Ectodermal cell (in vitro differentiated cells): ENCODE data around the gene ZC3H12C. TPM values are rescaled to one million over a fixed set of nuclear protein-coding genes. Genes with fewer than 3 reads are reported as not detected.
A peak's percentile ranks its signal among the peaks of the same experiment; 100 is the strongest.

Experiments
- H3K27ac ChIP-seq: 2 replicates; pipeline ENCODE4 v1.7.0; 2013; ENCODE audit warnings: mild to moderate bottlenecking, low read depth, low read length; ENCODE audit not compliant: insufficient read depth, poor library complexity, severe bottlenecking
- H3K27me3 ChIP-seq: 2 replicates; pipeline ENCODE4 v1.7.0; 2013; ENCODE audit warnings: mild to moderate bottlenecking, low read length; ENCODE audit not compliant: insufficient read depth, control insufficient read depth, poor library complexity, severe bottlenecking
- H3K36me3 ChIP-seq: one replicate; pipeline ENCODE4 v1.7.0; 2013; ENCODE audit warnings: low read length; ENCODE audit not compliant: control insufficient read depth, insufficient read depth
- H3K4me1 ChIP-seq: one replicate; pipeline ENCODE4 v1.7.0; 2013; ENCODE audit warnings: low read length; ENCODE audit not compliant: control insufficient read depth, insufficient read depth
- H3K4me3 ChIP-seq: 2 replicates; pipeline ENCODE4 v1.7.0; 2013; ENCODE audit warnings: low read depth, low read length, control low read depth; ENCODE audit not compliant: insufficient read depth
- H3K9me3 ChIP-seq: 2 replicates; pipeline ENCODE4 v1.7.0; 2013; ENCODE audit warnings: mild to moderate bottlenecking, low read length, moderate library complexity; ENCODE audit not compliant: control insufficient read depth
- whole genome bisulfite sequencing, 2 experiments: methylation state at CpG; one replicate each; pipeline ENCODE4 v1.1.7; 2013; ENCODE audit warnings: missing lambda C conversion rate in 2 of 2; 5-methylcytosine and 5-hydroxymethylcytosine counted together
- polyA plus RNA-seq, 4 experiments: library from polyadenylated mRNA; stranded (reverse); fragments of 50-300 nt; gene quantifications; one replicate each; pipeline ENCODE4 v1.2.3, GENCODE V29; 2013

Gene ZC3H12C
- 11.8 TPM for polyA plus RNA-seq (2013, experiment 1 of 4)
- polyA plus RNA-seq (2013, experiment 2 of 4) = 18.1 TPM
- 12.3 TPM for polyA plus RNA-seq (2013, experiment 3 of 4)
- polyA plus RNA-seq (2013, experiment 4 of 4) = 15.4 TPM

GRCh38 chr11:110092515-110093406 lies at the start of gene ZC3H12C:
ZC3H12C (plus strand) TSS chr11:110093392; CDS start chr11:110093412, 20 bp downstream.
- no peaks in the 10 kb centered on the region for H3K9me3 ChIP-seq
- H3K36me3 ChIP-seq = no peaks in the 10 kb centered on the region
- 1% methylated on average over 110 of the region's 110 CpGs for WGBS, 2 experiments
- H3K27ac ChIP-seq = peak within 1 kb of the TSS; percentile 68
- H3K27me3 ChIP-seq = peaks cover 33% of the 10 kb centered on the region
- H3K4me3 ChIP-seq = peak within 1 kb of the TSS; percentile 85
- H3K4me1 ChIP-seq = no peaks in the 10 kb centered on the region

GRCh38 chr11:110044226-110044968 lies 48.8 kb upstream of the ZC3H12C start:
- Histone ChIP-seq H3K27ac (no peak overlapping the region), H3K4me3 (no peak overlapping the region), H3K4me1 (no peaks in the 10 kb centered on the region), H3K9me3 (no peaks in the 10 kb centered on the region), H3K27me3 (no peaks in the 10 kb centered on the region), H3K36me3 (no peaks in the 10 kb centered on the region)
- WGBS, 2 experiments = 90 to 93% methylated on average over 9 of the region's 9 CpGs

DNA sequence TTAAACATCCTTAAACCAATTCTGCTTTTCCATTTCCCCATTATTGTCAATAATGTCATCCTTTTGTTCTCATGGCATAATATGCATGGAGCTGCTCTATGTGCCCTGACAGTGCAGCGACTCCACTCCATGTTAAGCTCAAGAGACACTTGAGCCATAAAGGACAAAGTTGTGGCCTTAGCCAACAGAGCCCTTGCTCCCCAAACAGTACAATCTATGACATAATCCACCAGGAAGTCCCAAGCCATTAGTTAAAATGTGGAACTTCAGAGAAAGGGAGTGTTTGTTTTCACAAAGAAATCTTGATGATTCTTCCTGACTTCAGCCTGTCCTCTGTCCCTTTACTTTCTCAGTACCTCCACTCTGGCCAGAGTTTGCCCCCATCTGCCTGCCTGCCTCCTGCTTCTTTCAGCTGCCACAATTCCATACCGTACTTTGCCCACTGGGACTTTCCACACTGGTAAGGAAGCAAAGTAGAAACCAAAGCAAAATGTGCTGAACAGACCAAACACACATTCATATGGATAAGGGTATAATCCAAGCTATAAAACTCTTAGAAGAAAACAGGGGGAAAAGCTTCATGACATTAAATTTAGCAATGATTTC lies 46.3 kb upstream of the ZC3H12C start:
- H3K9me3 ChIP-seq = no peaks in the 10 kb centered on the region
- 91 to 100% methylated on average over 2 of the region's 2 CpGs for WGBS, 2 experiments
- H3K27ac ChIP-seq = no peak overlapping the region
- no peaks in the 10 kb centered on the region for H3K27me3 ChIP-seq
- no peak overlapping the region for H3K4me3 ChIP-seq
- H3K4me1 ChIP-seq = no peaks in the 10 kb centered on the region
- no peaks in the 10 kb centered on the region for H3K36me3 ChIP-seq

GRCh38 chr11:110049501-110050200 lies 43.5 kb upstream of the ZC3H12C start:
- Histone ChIP-seq H3K27ac (no peak overlapping the region), H3K36me3 (no peaks in the 10 kb centered on the region), H3K9me3 (no peaks in the 10 kb centered on the region), H3K4me1 (no peaks in the 10 kb centered on the region), H3K4me3 (no peak overlapping the region), H3K27me3 (no peaks in the 10 kb centered on the region)
- 96% methylated on average over 33 of the region's 33 CpGs for WGBS, 2 experiments

DNA sequence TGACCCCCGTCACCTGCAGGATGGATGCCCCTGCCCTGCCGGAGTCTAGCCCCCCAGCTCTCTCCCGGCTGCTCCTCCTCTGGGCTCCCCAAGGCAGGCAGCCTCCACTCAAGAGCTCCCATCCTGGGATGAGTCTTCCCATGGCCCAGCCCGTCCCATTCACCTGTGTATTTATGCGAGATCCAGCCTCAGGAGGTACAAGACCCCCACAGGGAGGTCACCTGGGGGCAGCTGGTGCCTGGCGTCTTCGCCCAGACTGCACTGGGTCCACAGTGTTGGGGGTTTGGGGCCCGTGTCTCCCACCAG lies 43.0 kb upstream of the ZC3H12C start:
- Histone ChIP-seq H3K27me3 (no peaks in the 10 kb centered on the region), H3K9me3 (no peaks in the 10 kb centered on the region), H3K4me1 (no peaks in the 10 kb centered on the region), H3K27ac (no peak overlapping the region), H3K36me3 (no peaks in the 10 kb centered on the region), H3K4me3 (no peak overlapping the region)
- WGBS, 2 experiments = 94 to 96% methylated on average over 8 of the region's 8 CpGs

DNA sequence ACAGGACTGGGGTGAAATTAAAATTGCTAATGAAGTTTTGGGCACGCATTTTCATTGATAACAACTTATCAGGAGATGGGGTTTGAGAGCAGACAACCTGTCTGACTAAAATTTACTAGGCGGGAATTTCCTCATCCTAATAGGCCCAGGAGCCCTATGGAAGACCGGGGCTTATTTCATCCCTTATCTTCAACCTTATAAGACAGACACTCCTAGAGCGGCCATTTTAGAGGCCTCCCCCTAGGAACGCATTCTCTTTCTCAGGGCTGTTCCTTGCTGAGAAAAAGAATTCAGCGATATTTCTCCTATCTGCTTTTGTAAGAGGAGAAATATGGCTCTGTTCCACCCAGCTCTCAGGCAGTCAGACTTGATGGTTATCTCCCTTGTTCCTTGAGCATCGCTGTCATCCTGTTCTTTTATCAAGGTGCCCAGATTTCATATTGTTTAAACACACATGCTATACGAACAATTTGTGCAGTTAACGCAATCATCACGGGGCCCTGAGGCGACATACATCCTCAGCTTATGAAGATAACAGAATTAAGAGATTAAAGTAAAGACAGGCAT lies 39.3 kb upstream of the ZC3H12C start:
- no peaks in the 10 kb centered on the region for H3K9me3 ChIP-seq
- H3K27ac ChIP-seq = no peak overlapping the region
- H3K27me3 ChIP-seq = no peaks in the 10 kb centered on the region
- H3K36me3 ChIP-seq = no peaks in the 10 kb centered on the region
- 92 to 95% methylated on average over 11 of the region's 11 CpGs for WGBS, 2 experiments
- H3K4me3 ChIP-seq = no peak overlapping the region
- no peaks in the 10 kb centered on the region for H3K4me1 ChIP-seq

DNA sequence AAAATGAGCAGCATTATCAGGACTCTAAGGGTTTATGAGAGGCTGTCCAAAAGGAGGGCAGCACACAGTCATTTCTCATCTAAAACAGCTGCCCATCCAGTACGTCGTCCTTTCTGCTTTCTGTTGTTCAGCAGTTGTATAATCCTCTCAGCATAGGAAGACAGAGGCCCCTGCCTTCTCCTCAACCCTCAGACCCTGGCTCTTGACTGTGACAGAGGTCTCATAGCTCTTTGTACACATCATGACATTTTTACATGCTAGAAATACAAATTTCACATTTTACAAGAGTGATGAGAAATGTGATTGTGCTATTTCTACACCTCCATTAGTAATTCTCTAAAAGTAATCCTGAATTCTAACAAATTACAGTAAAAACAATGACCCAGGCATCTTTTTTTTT lies 36.2 kb upstream of the ZC3H12C start:
- Histone ChIP-seq H3K36me3 (no peaks in the 10 kb centered on the region), H3K9me3 (no peaks in the 10 kb centered on the region), H3K27ac (no peak overlapping the region), H3K27me3 (no peaks in the 10 kb centered on the region), H3K4me1 (no peaks in the 10 kb centered on the region), H3K4me3 (no peak overlapping the region)
- WGBS, 2 experiments = 67 to 68% methylated on average over 2 of the region's 2 CpGs

DNA sequence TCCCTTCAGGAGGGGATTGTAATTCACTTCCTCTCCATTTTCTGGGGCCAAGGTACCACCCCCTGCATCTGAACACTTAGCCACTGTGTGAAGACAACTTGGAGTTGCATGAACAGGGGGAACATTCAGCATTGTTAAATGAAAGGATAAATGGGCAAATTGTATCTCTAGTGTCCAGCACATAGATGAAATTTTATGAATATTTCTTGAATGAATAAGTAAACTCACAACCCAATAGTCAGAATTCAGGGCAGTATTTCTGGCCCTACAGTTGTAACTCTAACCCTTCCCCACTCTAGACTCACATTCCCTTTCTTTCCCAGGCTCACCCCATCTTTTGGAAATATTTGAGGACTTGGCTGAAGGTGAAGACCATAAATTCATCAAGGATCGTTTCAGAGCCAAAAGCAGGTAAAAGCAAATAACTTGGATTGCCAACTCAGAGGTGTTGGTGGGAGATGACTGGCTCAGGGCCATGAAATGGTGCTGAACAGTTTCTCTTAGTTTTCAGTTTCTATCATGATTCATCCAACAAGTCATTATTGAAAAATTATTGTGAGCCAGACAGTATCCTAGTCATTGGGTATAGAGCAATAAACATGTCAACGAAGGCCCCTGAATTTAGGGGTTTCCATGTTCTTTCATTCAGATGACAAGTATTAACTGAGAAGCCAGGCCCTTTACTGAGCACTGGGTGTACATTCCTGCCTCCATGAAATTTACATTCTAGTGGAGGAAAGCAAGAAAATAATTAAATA lies 33.3 kb upstream of the ZC3H12C start:
- no peaks in the 10 kb centered on the region for H3K27me3 ChIP-seq
- H3K4me1 ChIP-seq = no peaks in the 10 kb centered on the region
- H3K27ac ChIP-seq = no peak overlapping the region
- H3K4me3 ChIP-seq = no peak overlapping the region
- H3K9me3 ChIP-seq = no peaks in the 10 kb centered on the region
- H3K36me3 ChIP-seq = no peaks in the 10 kb centered on the region
- 96% methylated on average over 2 of the region's 2 CpGs for WGBS, 2 experiments

DNA sequence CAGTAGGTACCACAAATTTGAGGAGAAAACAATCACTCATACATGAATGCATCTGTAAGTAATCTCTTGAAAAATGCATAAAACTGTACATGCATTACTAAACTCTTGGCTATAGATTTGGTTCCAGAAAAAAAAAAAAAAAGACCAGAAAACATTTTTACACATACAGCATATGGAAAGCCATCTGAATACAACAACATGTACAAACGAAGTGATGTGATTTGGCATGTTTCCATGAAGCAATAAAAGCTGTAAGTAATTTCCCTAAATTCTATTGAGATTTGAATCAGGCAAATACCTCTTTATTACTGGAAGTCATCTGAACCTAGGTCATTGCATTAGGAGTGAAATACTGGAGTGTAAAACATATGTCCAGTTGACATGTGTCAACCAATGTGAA lies 31.9 kb upstream of the ZC3H12C start:
- Histone ChIP-seq H3K9me3 (no peaks in the 10 kb centered on the region), H3K27ac (no peak overlapping the region), H3K4me1 (no peaks in the 10 kb centered on the region), H3K27me3 (no peaks in the 10 kb centered on the region), H3K4me3 (no peak overlapping the region), H3K36me3 (no peaks in the 10 kb centered on the region)
- 100% methylated on average over 1 of the region's 1 CpG for WGBS, 2 experiments
